ENCODE data around the gene RPS6KC1.

Gene RPS6KC1

GRCh38 chr1:213162862-213163261 is 111.8 kb downstream of the RPS6KC1 start:
- Histone ChIP-seq H3K36me3 (ENCODE audit: insufficient read depth, low read length) (no peaks in the 10 kb centered on the region; the same call in 1 of the 2 replicates), H3K9ac (ENCODE audit: low read depth, low read length) (no peak overlapping the region), H3K4me1 (ENCODE audit: insufficient read depth, low read length) (no peaks in the 10 kb centered on the region), H3K9me3 (ENCODE audit: insufficient read depth, low read depth, low read length) (no peaks in the 10 kb centered on the region), H3K27me3 (ENCODE audit: insufficient read depth, low read length) (no peaks in the 10 kb centered on the region), H3K4me3 (ENCODE audit: low read length) (no peak overlapping the region), H3K27ac (ENCODE audit: low read depth, low read length) (no peak overlapping the region)
- 100% methylated on average over 1 of the region's 1 CpG for WGBS

GRCh38 chr1:213163278-213163711 is 112.3 kb downstream of the RPS6KC1 start:
- Histone ChIP-seq H3K4me1 (ENCODE audit: insufficient read depth, low read length) (no peaks in the 10 kb centered on the region), H3K9me3 (ENCODE audit: insufficient read depth, low read depth, low read length) (no peaks in the 10 kb centered on the region), H3K9ac (ENCODE audit: low read depth, low read length) (no peak overlapping the region), H3K27me3 (ENCODE audit: insufficient read depth, low read length) (no peaks in the 10 kb centered on the region), H3K4me3 (ENCODE audit: low read length) (no peak overlapping the region), H3K27ac (ENCODE audit: low read depth, low read length) (no peak overlapping the region), H3K36me3 (ENCODE audit: insufficient read depth, low read length) (no peaks in the 10 kb centered on the region; the same call in 1 of the 2 replicates)
- WGBS: 89% methylated on average over 3 of the region's 3 CpGs

- no peaks in the 10 kb centered on the region; the same call in 1 of the 2 replicates for H3K36me3 ChIP-seq (ENCODE audit: insufficient read depth, low read length)
- H3K4me3 ChIP-seq (ENCODE audit: low read length): no peak overlapping the region
- no peak overlapping the region for H3K9ac ChIP-seq (ENCODE audit: low read depth, low read length)
- no peaks in the 10 kb centered on the region for H3K27me3 ChIP-seq (ENCODE audit: insufficient read depth, low read length)
- H3K4me1 ChIP-seq (ENCODE audit: insufficient read depth, low read length): no peaks in the 10 kb centered on the region
- H3K9me3 ChIP-seq (ENCODE audit: insufficient read depth, low read depth, low read length): no peaks in the 10 kb centered on the region
- H3K27ac ChIP-seq (ENCODE audit: low read depth, low read length): no peak overlapping the region
- 97% methylated on average over 3 of the region's 3 CpGs for WGBS
These were observed 113.5 kb downstream of the RPS6KC1 start for GRCh38 chr1:213164561-213164960.

- H3K9me3 ChIP-seq (ENCODE audit: insufficient read depth, low read depth, low read length): no peaks in the 10 kb centered on the region
- no peaks in the 10 kb centered on the region for H3K27me3 ChIP-seq (ENCODE audit: insufficient read depth, low read length)
- no peaks in the 10 kb centered on the region for H3K36me3 ChIP-seq (ENCODE audit: insufficient read depth, low read length)
- no peak overlapping the region for H3K4me3 ChIP-seq (ENCODE audit: low read length)
- no peak overlapping the region for H3K9ac ChIP-seq (ENCODE audit: low read depth, low read length)
- H3K4me1 ChIP-seq (ENCODE audit: insufficient read depth, low read length): no peaks in the 10 kb centered on the region
- no peak overlapping the region for H3K27ac ChIP-seq (ENCODE audit: low read depth, low read length)
- 91% methylated on average over 3 of the region's 3 CpGs for WGBS
These were observed 115.8 kb downstream of the RPS6KC1 start for GRCh38 chr1:213166852-213167251.

GRCh38 chr1:213171711-213172110 is 120.7 kb downstream of the RPS6KC1 start:
- Histone ChIP-seq H3K27me3 (ENCODE audit: insufficient read depth, low read length) (no peaks in the 10 kb centered on the region), H3K27ac (ENCODE audit: low read depth, low read length) (no peak overlapping the region), H3K4me3 (ENCODE audit: low read length) (no peak overlapping the region), H3K9me3 (ENCODE audit: insufficient read depth, low read depth, low read length) (no peaks in the 10 kb centered on the region), H3K4me1 (ENCODE audit: insufficient read depth, low read length) (peaks cover 17% of the 10 kb centered on the region), H3K36me3 (ENCODE audit: insufficient read depth, low read length) (no peaks in the 10 kb centered on the region), H3K9ac (ENCODE audit: low read depth, low read length) (no peak overlapping the region)
- 94% methylated on average over 5 of the region's 5 CpGs for WGBS

GRCh38 chr1:213176341-213176740 is 125.3 kb downstream of the RPS6KC1 start:
- Histone ChIP-seq H3K36me3 (ENCODE audit: insufficient read depth, low read length) (no peaks in the 10 kb centered on the region), H3K27me3 (ENCODE audit: insufficient read depth, low read length) (no peaks in the 10 kb centered on the region), H3K27ac (ENCODE audit: low read depth, low read length) (no peak overlapping the region), H3K9me3 (ENCODE audit: insufficient read depth, low read depth, low read length) (no peaks in the 10 kb centered on the region), H3K9ac (ENCODE audit: low read depth, low read length) (no peak overlapping the region), H3K4me3 (ENCODE audit: low read length) (no peak overlapping the region), H3K4me1 (ENCODE audit: insufficient read depth, low read length) (peaks cover 24% of the 10 kb centered on the region)
- WGBS: 54% methylated on average over 3 of the region's 3 CpGs

GRCh38 chr1:213179784-213180183 is 128.7 kb downstream of the RPS6KC1 start:
- Histone ChIP-seq H3K36me3 (ENCODE audit: insufficient read depth, low read length) (no peaks in the 10 kb centered on the region), H3K4me3 (ENCODE audit: low read length) (no peak overlapping the region), H3K27me3 (ENCODE audit: insufficient read depth, low read length) (no peaks in the 10 kb centered on the region), H3K4me1 (ENCODE audit: insufficient read depth, low read length) (peaks cover 24% of the 10 kb centered on the region), H3K27ac (ENCODE audit: low read depth, low read length) (no peak overlapping the region), H3K9ac (ENCODE audit: low read depth, low read length) (no peak overlapping the region), H3K9me3 (ENCODE audit: insufficient read depth, low read depth, low read length) (no peaks in the 10 kb centered on the region)
- WGBS: 90% methylated on average over 1 of the region's 2 CpGs

- Histone ChIP-seq H3K9ac (ENCODE audit: low read depth, low read length) (no peak overlapping the region), H3K27ac (ENCODE audit: low read depth, low read length) (no peak overlapping the region), H3K9me3 (ENCODE audit: insufficient read depth, low read depth, low read length) (peaks cover 2% of the 10 kb centered on the region; the same call in 1 of the 2 replicates), H3K4me3 (ENCODE audit: low read length) (no peak overlapping the region), H3K36me3 (ENCODE audit: insufficient read depth, low read length) (no peaks in the 10 kb centered on the region), H3K4me1 (ENCODE audit: insufficient read depth, low read length) (peaks cover 15% of the 10 kb centered on the region), H3K27me3 (ENCODE audit: insufficient read depth, low read length) (no peaks in the 10 kb centered on the region)
- 100% methylated on average over 1 of the region's 1 CpG for WGBS
These were observed 129.8 kb downstream of the RPS6KC1 start for GRCh38 chr1:213180833-213181232.

GRCh38 chr1:213183036-213183672 is 132.1 kb downstream of the RPS6KC1 start:
- Histone ChIP-seq H3K4me3 (ENCODE audit: low read length) (no peak overlapping the region), H3K27ac (ENCODE audit: low read depth, low read length) (no peak overlapping the region), H3K9me3 (ENCODE audit: insufficient read depth, low read depth, low read length) (peaks cover 12% of the 10 kb centered on the region; the same call in 1 of the 2 replicates), H3K4me1 (ENCODE audit: insufficient read depth, low read length) (no peaks in the 10 kb centered on the region), H3K9ac (ENCODE audit: low read depth, low read length) (no peak overlapping the region), H3K27me3 (ENCODE audit: insufficient read depth, low read length) (no peaks in the 10 kb centered on the region), H3K36me3 (ENCODE audit: insufficient read depth, low read length) (no peaks in the 10 kb centered on the region)
- 92% methylated on average over 2 of the region's 3 CpGs for WGBS

DNA sequence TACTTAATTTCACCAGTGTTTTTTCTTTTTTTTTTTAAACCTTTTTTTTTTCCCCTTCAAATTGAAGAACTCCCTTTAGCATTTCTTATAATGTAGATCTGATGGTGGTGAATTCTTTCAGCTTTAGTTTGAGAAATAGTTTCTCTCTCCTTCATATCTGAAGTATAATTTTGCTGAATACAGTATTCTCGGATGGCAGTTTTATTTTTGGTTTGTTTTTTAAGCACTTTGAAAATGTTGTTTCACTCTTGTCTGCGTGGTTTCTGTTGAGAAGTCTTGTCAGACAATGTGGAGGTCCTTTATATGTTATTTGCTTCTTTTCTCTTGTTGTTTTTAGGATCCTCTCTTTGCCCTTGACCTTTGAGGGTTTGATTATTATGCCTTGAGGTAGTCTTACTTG is 135.1 kb downstream of the RPS6KC1 start:
- H3K4me3 ChIP-seq (ENCODE audit: low read length): no peak overlapping the region
- WGBS: 86% methylated on average over 2 of the region's 2 CpGs
- no peaks in the 10 kb centered on the region for H3K36me3 ChIP-seq (ENCODE audit: insufficient read depth, low read length)
- H3K9ac ChIP-seq (ENCODE audit: low read depth, low read length): no peak overlapping the region
- H3K4me1 ChIP-seq (ENCODE audit: insufficient read depth, low read length): no peaks in the 10 kb centered on the region
- no peaks in the 10 kb centered on the region for H3K27me3 ChIP-seq (ENCODE audit: insufficient read depth, low read length)
- peaks cover 12% of the 10 kb centered on the region; the same call in 1 of the 2 replicates for H3K9me3 ChIP-seq (ENCODE audit: insufficient read depth, low read depth, low read length)
- H3K27ac ChIP-seq (ENCODE audit: low read depth, low read length): no peak overlapping the region

GRCh38 chr1:213192026-213192425 is 141.0 kb downstream of the RPS6KC1 start:
- 91% methylated on average over 1 of the region's 1 CpG for WGBS
- H3K4me3 ChIP-seq (ENCODE audit: low read length): no peak overlapping the region
- H3K27ac ChIP-seq (ENCODE audit: low read depth, low read length): no peak overlapping the region

DNA sequence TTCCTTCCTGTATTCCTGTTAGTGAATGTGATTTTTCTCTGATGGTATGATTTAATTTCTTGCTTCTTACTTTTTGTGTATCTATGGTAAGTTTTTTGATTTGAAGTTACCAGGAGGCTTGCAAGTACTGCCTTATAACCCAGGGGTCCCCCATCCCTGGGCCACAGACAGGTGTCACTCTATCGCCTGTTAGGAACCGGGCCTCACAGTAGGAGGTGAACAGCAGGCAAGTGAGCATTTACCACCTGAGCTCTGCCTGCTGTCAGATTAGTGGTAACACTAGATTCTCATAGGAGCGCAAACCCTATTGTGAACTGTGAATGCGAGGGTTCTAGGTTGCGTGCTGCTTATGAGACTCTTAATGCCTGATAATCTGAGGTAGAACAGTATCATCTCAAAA is 143.3 kb downstream of the RPS6KC1 start:
- no peaks in the 10 kb centered on the region for H3K36me3 ChIP-seq (ENCODE audit: insufficient read depth, low read length)
- no peaks in the 10 kb centered on the region for H3K27me3 ChIP-seq (ENCODE audit: insufficient read depth, low read length)
- no peak overlapping the region for H3K27ac ChIP-seq (ENCODE audit: low read depth, low read length)
- no peak overlapping the region for H3K9ac ChIP-seq (ENCODE audit: low read depth, low read length)
- H3K9me3 ChIP-seq (ENCODE audit: insufficient read depth, low read depth, low read length): no peaks in the 10 kb centered on the region; the same call in 1 of the 2 replicates
- 88% methylated on average over 5 of the region's 5 CpGs for WGBS
- H3K4me3 ChIP-seq (ENCODE audit: low read length): no peak overlapping the region
- no peaks in the 10 kb centered on the region for H3K4me1 ChIP-seq (ENCODE audit: insufficient read depth, low read length)

More at GRCh38 chr1:213192026-213192425, 141.0 kb downstream of the RPS6KC1 start:
- no peaks in the 10 kb centered on the region; the same call in 1 of the 2 replicates for H3K9me3 ChIP-seq (ENCODE audit: insufficient read depth, low read depth, low read length)
- no peaks in the 10 kb centered on the region for H3K36me3 ChIP-seq (ENCODE audit: insufficient read depth, low read length)
- no peaks in the 10 kb centered on the region for H3K27me3 ChIP-seq (ENCODE audit: insufficient read depth, low read length)
- H3K9ac ChIP-seq (ENCODE audit: low read depth, low read length): no peak overlapping the region
- no peaks in the 10 kb centered on the region for H3K4me1 ChIP-seq (ENCODE audit: insufficient read depth, low read length)
